22Rv1 (cell line): ENCODE results near the gene ZNF700.
"Not testable (repeated sequence)": the region's sequence is repeated elsewhere in the genome, so short reads cannot be mapped to it uniquely, and the experiment has no call there.

Experiments used
- H3K27ac ChIP-seq: fragments of 450-650 bp; 2 replicates; pipeline ENCODE4 v1.5.1; 2017
- ZFX ChIP-seq: fragments of 450-650 bp; IDR thresholded peaks from 2 replicates; pipeline ENCODE4 v1.6.1; 2017; ENCODE audit warnings: antibody characterized with exemption, borderline replicate concordance
- TF ChIP-seq, protein P1 (sequence below): fragments of 450-650 bp; IDR thresholded peaks from 2 replicates; pipeline ENCODE4 v1.5.1; 2017; ENCODE audit warnings: mild to moderate bottlenecking

Gene ZNF700

DNA sequence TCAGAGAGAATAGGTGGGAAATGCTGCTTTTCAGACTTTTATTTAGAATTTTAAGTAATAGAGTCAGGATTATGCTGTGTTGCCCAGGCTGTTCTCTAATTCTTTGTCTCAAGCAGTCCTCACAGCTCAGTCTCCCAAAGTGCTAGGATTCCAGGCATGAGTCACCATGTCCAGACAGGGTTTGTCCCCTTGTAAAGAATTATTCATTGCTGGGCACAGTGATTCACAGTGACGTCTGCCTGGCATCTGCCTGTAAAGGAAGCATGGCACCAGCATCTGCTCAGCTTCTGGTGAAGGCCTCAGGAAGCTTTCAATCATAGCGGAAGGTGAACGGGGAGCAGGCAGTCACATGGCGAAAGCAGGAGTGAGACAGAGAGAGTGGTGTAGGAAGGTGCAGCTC lies 57.6 kb downstream of the ZNF700 start:
- TF ChIP-seq ZFX = no peak
- TF ChIP-seq, protein P1, sequence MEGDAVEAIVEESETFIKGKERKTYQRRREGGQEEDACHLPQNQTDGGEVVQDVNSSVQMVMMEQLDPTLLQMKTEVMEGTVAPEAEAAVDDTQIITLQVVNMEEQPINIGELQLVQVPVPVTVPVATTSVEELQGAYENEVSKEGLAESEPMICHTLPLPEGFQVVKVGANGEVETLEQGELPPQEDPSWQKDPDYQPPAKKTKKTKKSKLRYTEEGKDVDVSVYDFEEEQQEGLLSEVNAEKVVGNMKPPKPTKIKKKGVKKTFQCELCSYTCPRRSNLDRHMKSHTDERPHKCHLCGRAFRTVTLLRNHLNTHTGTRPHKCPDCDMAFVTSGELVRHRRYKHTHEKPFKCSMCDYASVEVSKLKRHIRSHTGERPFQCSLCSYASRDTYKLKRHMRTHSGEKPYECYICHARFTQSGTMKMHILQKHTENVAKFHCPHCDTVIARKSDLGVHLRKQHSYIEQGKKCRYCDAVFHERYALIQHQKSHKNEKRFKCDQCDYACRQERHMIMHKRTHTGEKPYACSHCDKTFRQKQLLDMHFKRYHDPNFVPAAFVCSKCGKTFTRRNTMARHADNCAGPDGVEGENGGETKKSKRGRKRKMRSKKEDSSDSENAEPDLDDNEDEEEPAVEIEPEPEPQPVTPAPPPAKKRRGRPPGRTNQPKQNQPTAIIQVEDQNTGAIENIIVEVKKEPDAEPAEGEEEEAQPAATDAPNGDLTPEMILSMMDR = no peak
- H3K27ac ChIP-seq = no peak overlapping the region

- H3K27ac ChIP-seq = no peak overlapping the region
- TF ChIP-seq ZFX = no peak
- TF ChIP-seq, protein P1 = peak; percentile 38
Observed at GRCh38 chr19:11984986-11985385, 60.1 kb downstream of the ZNF700 start.

GRCh38 chr19:11986754-11987153 lies 61.8 kb downstream of the ZNF700 start:
- TF ChIP-seq, protein P1 = no peak
- no peak for TF ChIP-seq ZFX
- no peak overlapping the region for H3K27ac ChIP-seq

DNA sequence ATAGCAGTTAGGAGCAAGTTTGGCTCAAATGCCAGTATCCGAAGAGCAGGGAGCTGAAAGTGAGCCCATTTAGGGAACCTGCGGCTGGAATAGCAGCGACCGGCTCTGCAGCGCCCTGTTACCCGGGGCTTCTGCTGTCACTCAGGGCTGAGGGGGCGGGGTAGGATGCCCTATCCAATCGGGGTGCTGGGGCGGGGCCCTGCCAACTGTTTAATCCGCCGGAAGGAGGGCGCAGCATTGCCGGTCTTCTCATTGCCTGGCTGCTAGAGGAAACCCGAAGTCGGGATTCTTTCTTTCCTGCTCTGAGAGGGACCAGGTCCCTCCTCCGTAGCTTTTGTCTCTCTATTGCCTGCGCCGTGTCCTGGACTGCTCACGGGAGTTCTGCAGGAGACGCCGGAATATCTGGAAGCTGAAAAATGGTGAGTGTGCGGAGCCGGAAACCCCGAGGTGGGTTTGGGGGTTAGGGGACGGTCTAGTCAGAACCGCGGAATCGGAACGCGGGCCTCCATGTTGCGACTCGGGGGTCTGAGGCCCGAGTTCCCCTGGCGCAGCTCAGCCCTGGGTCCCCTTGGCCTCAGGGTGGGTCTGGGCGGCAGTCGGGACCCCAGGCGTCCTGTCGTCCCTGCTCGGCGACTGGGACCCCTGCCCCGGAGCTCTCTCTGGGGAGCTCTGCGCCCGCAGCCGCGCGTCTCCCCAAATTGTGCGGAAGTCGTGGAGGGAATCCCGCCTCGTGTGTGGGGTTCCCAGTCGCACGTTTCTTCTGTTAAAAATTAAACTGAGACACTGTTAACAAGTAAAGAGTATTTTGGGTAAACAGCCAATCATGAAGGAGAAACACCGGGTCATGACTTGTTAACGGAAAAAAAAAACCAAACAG lies 62.7 kb downstream of the ZNF700 start:
- peak overlapping the region; percentile 77 for H3K27ac ChIP-seq
- no peak for TF ChIP-seq ZFX
- TF ChIP-seq, protein P1 = no peak

GRCh38 chr19:11989112-11989456 lies 64.2 kb downstream of the ZNF700 start:
- TF ChIP-seq, protein P1 = peak; percentile 39
- TF ChIP-seq ZFX = no peak
- peak overlapping the region; percentile 77; the same call in 1 of the 2 replicates for H3K27ac ChIP-seq

DNA sequence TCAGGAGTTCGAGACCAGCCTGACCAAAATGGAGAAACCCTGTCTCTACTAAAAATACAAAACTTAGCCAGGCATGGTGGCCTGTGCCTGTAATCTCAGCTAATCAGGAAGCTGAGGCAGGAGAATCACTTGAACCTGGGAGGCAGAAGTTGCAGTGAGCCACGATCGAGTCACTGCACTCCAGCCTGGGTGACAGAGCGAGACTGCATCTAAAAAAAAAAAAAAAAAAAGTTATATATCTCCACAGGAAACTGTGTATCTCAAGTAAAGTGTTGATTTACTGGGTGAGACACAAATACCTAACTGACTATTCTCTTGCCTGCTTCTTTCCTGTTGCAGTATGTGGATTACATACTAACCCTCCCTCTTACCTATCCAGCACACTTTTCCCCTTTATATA lies 67.0 kb downstream of the ZNF700 start:
- not testable (repeated sequence) for H3K27ac ChIP-seq

- no peak overlapping the region for H3K27ac ChIP-seq
- no peak for TF ChIP-seq ZFX
- TF ChIP-seq, protein P1 = no peak
Observed at GRCh38 chr19:11995174-11995573, 70.3 kb downstream of the ZNF700 start.
